GM18499 (cell line): ENCODE measurements around the gene CYS1.
"Not testable (repeated sequence)": the region's sequence is repeated elsewhere in the genome, so short reads cannot be mapped to it uniquely, and the experiment has no call there.

Experiments used
- ATAC-seq: cut with Tn5 transposase; IDR thresholded peaks from one replicate; pipeline ENCODE4 v1.9.1; 2021; ENCODE audit warnings: moderate number of reproducible peaks; ENCODE audit not compliant: insufficient read depth, unreplicated experiment

The CYS1 gene

GRCh38 chr2:10016001-10016801, 64.0 kb downstream of the CYS1 start:
- no peak for ATAC-seq

- not testable (repeated sequence) for ATAC-seq
Observed at GRCh38 chr2:10015376-10015989, 64.7 kb downstream of the CYS1 start.

DNA sequence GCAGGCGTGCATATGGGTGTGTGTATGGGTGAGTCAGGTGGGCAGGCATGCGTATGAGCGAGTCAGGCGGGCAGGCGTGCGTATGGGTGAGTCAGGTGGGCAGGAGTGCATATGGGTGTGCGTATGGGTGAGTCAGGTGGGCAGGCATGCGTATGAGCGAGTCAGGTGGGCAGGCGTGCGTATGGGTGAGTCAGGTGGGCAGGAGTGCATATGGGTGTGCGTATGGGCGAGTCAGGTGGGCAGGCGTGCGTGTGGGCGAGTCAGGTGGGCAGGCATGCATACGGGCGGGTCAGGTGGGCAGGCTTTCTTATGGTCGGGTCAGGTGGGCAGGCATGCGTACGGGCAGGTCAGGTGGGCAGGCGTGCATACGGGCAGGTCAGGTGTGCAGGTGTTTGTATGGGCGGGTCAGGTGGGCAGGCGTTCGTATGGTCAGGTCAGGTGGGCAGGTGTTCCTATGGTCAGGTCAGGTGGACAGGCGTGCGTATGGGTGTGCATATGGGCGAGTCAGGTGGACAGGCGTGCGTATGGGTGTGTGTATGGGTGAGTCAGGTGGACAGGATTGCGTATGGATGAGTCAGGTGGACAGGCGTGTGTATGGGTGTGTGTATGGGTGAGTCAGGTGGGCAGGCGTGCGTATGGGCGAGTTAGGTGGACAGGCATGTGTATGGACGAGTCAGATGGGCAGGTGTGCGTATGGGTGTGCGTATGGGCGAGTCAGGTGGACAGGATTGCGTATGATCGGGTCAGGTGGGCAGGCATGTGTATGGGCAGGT, 65.6 kb downstream of the CYS1 start:
- no peak for ATAC-seq

DNA sequence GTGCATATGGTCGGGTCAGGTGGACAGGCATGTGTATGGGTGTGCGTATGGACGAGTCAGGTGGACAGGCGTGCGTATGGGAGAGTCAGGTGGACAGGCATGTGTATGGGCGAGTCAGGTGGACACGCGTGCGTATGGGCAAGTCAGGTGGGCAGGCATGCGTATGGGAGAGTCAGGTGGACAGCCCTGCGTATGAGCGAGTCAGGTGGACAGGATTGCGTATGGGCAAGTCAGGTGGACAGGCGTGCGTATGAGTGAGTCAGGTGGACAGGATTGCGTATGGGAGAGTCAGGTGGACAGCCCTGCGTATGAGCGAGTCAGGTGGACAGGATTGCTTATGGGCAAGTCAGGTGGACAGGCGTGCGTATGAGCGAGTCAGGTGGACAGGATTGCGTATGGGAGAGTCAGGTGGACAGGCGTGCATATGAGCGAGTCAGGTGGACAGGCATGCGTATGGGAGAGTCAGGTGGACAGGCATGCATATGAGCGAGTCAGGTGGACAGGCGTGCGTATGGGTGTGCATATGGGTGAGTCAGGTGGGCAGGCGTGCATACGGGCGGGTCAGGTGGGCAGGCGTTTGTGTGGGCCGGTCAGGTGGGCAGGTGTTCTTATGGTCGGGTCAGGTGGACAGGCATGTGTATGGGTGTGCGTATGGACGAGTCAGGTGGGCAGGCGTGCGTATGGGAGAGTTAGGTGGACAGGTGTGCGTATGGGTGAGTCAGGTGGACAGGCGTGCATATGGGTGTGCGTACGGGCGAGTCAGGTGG, 66.4 kb downstream of the CYS1 start:
- ATAC-seq, result not testable (repeated sequence)

- no peak for ATAC-seq
Observed at GRCh38 chr2:10012963-10013461, 67.2 kb downstream of the CYS1 start.

- ATAC-seq, result not testable (repeated sequence)
Observed at GRCh38 chr2:10012366-10012962, 67.7 kb downstream of the CYS1 start.

DNA sequence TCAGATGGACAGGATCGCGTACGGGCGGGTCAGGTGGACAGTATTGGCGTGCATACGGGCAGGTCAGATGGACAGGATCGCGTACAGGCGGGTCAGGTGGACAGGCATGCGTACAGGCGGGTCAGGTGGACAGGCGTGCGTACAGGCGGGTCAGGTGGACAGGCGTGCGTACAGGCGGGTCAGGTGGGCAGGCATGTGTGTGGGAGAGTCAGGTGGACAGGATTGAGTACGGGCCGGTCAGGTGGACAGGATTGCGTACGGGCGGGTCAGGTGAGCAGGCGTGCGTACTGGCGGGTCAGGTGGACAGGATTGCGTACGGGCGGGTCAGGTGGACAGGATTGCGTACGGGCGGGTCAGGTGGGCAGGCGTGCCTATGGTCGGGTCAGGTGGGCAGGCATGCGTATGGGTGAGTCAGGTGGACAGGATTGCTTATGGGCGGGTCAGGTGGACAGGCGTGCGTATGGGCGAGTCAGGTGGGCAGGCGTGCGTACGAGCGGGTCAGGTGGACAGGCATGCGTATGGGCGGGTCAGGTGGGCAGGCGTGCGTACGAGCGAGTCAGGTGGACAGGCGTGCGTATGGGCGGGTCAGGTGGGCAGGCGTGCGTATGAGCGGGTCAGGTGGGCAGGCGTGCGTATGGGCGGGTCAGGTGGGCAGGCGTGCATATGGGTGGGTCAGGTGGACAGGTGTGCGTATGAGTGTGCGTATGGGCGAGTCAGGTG, 68.4 kb downstream of the CYS1 start:
- not testable (repeated sequence) for ATAC-seq

- not testable (repeated sequence) for ATAC-seq
Observed at GRCh38 chr2:10010861-10011605, 69.2 kb downstream of the CYS1 start.

DNA sequence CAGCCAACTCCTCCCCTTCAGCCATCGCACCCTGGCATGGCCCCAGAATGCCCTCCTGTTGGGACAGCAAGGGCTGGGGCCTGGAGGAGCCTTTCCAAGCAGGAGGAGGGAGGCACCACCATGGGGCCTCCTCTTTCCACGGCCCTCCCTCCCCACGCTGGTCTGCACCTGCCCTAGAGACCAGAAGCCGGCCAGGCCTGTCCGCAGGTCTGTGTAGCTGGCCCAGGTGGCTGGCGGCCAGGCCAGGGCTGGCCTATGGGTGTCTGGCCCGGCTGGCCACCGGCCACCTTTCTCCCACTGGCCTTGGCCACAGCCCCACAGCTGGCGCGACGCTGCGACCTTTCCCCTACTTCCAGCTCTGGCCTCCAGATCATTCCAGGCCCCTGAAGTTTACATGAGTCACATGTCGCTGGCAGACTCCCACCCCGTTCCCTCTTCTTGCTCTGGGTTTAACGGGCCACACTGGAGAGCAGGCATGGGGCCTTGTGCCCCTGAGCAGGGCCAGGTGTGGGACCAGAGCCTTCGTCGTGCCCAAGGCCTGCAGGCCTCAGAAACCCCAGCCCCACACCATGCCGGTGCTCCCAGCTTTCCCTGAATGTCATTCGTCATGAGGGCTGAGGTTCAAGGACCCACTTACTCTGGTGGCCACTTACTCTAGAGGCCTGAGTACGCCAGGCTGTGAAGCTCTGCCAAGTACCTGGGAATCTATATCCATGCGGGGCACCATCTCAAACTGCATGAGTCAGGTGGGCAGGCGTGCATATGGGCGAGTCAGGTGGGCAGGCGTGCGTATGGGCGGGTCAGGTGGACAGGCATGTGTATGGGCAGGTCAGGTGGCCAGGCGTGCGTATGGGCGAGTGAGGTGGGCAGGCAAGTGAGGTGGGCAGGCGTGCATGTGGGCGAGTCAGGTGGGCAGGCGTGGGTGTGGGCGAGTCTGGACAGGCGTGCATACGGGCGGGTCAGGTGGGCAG, 70.1 kb downstream of the CYS1 start:
- no peak for ATAC-seq

- ATAC-seq, result no peak
Observed at GRCh38 chr2:10009271-10009810, 70.9 kb downstream of the CYS1 start.

DNA sequence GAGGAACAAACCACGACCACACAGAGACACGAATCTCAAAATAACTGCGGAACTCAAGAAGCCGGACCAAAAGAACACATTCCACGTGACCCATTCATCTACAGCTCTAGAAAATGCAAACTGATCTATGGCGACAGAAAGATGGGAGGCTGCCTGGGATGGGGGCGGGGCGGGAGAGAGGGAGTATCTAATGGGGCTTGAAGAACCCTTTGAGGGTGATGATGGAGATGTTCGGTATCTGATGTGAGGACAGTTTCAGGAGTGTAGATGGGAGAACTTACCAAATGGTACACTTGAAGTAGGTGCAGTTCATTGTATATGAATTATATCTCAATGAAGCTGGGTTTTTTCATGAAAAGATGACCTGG, 71.4 kb downstream of the CYS1 start:
- no peak for ATAC-seq

DNA sequence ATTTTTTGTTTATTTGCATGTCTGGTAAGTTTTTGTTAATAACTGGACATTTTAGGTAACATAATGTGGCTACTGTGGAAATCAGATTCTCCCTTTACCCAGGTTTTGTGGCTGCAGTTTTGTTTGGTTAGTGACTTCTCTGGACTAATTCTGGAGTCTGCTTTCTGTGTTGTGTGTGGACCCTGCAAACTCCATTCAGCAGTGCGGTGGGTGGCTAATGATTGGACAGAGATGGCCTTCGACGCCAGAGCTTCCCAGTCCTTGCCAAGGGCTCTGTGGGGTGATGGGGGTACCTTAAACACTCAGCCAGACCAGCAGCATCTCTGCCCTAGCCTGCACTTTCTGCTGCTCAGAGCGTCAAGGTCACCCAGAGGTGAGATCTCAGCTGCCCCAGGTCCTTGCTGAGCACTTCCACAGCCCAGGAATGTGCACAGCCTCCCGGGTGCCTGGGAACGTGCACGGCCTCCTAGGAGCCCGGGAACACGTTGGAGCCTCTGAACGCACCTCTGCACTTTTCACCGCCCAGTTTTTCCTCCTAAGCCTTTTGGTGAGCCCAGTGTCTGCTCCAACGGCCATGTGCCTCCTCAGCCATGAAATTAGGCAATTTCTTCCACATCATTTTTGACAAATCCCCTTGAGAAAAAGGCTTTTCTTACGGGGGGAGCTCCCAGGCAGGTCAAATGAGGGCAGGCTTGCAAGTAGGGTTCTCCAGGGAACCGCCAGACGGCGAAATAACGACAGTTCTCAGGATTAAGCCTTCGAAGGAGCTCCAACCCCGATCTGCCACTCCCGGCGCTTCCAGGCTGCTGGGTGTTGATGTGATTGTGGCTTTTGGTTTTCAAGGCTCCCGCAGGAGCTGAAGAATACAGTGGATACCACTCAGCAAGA, 72.0 kb downstream of the CYS1 start:
- no peak for ATAC-seq

DNA sequence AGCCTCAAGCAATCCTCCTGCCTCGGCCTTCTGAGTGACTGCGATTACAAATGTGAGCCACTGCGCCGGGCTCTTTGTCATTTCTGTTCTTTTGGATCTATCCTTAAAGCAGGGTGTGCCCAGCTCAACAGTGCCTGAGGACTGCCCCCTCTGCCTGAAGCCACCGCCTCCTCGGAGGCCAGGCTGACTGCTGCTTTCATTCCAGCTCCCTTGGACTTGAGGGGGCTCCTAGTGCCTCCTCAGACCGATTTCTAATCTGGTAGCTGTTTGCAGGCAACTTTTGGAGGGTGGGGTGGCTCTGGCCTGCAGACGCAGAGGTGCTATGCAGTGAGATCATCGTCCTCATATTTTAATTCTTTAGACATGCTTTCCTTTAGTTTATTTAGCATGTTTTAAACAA, 72.8 kb downstream of the CYS1 start:
- no peak for ATAC-seq
